ENCODE data around the gene SHROOM3. TPM values are rescaled to one million over a fixed set of nuclear protein-coding genes. Genes with fewer than 3 reads are reported as not detected.

Gene SHROOM3
- total RNA-seq, 1 donor from 2014 or later = 192 TPM

DNA sequence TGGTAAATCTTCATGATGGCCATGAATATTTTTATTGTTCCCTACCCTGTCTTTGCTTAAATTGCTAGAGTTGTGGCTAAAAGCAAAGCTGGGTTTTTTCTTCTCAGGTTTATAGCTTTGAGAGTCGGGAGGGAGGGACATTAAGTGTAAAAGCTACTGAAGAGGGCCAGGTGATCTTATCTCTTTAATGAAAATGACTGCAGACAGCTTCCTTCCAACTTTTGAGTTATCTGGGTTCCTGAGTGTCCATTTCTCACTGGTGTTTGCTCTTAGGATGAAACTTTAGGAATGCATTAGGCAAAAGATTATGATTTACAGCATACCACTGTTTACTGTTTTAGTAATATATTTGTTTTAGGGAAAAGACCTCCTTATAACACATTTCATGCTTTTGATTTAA lies 187.7 kb downstream of the SHROOM3 start:
- Histone ChIP-seq H3K27ac (peak overlapping the region; percentile 84 to 86), H3K27me3 (no peaks in the 10 kb centered on the region), H3K4me1 (peaks cover 14 to 50% of the 10 kb centered on the region in 2 donors), H3K36me3 (no peaks in the 10 kb centered on the region), H3K4me3 (peak overlapping the region in 1 of 2 donors; percentile 34), H3K9me3 (no peaks in the 10 kb centered on the region)
- no peak for DNase-seq (ENCODE audit: low spot score in 2 of 2)
- intact Hi-C loops (cut with DNase I) = loop anchor here (1.0 to 5.0 kb wide), 3 partner anchors 8 to 115 kb away; no protein-coding TSS in a partner anchor
- TF ChIP-seq, protein P1, sequence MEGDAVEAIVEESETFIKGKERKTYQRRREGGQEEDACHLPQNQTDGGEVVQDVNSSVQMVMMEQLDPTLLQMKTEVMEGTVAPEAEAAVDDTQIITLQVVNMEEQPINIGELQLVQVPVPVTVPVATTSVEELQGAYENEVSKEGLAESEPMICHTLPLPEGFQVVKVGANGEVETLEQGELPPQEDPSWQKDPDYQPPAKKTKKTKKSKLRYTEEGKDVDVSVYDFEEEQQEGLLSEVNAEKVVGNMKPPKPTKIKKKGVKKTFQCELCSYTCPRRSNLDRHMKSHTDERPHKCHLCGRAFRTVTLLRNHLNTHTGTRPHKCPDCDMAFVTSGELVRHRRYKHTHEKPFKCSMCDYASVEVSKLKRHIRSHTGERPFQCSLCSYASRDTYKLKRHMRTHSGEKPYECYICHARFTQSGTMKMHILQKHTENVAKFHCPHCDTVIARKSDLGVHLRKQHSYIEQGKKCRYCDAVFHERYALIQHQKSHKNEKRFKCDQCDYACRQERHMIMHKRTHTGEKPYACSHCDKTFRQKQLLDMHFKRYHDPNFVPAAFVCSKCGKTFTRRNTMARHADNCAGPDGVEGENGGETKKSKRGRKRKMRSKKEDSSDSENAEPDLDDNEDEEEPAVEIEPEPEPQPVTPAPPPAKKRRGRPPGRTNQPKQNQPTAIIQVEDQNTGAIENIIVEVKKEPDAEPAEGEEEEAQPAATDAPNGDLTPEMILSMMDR (IDR thresholded peaks at IDR 0.05) = no peak

DNA sequence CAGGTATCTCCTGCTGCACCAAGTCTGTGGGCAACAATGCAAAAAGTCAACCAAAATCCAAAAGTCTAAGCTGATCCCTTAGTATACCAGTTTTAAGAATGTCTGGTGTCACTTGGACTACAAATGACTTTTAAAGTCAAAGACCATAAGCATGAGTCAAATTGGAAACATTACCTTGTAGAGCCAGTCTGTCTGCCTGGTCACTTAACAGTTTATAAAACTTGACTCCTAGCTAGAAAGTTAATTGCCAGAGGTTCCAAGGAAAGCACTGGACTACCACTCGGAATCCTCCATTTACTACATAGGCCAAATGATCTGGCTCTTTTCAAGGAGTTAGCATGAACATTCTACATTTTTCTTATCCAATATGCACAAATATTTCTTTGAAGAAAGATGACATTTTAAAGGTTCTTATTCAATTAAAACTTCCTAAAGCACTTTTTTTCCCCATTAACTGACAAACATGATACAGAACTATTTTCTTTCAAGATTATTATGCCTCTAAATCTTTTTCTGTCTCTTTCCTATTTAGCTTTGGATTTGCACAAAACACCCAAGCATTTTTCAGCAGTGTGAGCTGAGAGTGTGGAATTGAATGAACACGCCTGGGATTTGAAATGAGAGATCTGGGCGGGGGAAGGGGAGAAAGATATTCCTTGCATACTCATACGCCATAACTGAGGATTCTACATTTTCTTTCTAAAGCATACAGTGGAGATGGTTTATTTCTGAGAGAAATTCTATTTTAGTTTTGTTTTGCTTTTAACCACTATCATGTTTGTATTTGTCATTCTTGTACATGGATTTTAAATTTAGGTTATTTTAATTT lies 188.4 kb downstream of the SHROOM3 start:
- Histone ChIP-seq H3K27ac (peak overlapping the region; percentile 84 to 86), H3K4me1 (peaks cover 14 to 50% of the 10 kb centered on the region in 2 donors), H3K27me3 (no peaks in the 10 kb centered on the region), H3K9me3 (no peaks in the 10 kb centered on the region), H3K36me3 (no peaks in the 10 kb centered on the region), H3K4me3 (peak overlapping the region in 1 of 2 donors; percentile 34)
- no peak for DNase-seq (ENCODE audit: low spot score in 2 of 2)
- TF ChIP-seq, protein P1 (IDR thresholded peaks at IDR 0.05) = no peak
- intact Hi-C loops (cut with DNase I) = loop anchor here (5.0 kb wide), 2 partner anchors 36 to 114 kb away; no protein-coding TSS in a partner anchor

DNA sequence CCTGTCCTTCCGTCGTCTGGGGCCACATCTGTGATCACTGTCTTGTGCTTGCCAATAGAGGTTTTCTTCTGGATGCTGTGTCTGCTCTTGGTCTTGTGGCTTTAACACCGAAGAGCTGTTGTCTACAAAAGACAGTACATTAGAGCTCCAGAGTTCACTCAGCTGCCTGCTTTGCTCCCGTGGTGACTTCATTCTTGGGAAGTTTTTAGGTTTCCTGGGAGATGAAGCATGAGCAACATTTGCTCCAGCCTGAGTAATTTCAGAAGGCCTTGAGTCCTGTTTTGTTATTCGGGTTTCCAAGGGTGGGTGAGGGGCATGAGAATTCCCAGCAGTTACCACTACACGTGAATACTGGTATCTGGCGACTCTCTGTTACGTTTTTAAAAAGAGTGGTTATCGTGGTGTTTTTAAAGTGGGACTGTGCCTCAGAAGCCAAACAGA lies 189.2 kb downstream of the SHROOM3 start:
- Histone ChIP-seq H3K36me3 (peaks cover 0 to 2% of the 10 kb centered on the region in 2 donors), H3K4me1 (peaks cover 15 to 50% of the 10 kb centered on the region in 2 donors), H3K4me3 (peak overlapping the region in 1 of 2 donors; percentile 34), H3K27me3 (no peaks in the 10 kb centered on the region), H3K27ac (peak overlapping the region; percentile 84 to 86), H3K9me3 (no peaks in the 10 kb centered on the region)
- TF ChIP-seq, protein P1 (IDR thresholded peaks at IDR 0.05) = no peak
- peak; percentile 30 to 92 for DNase-seq (ENCODE audit: low spot score in 2 of 2)
- intact Hi-C loops (cut with DNase I) = loop anchor here (5.0 kb wide), 2 partner anchors 37 to 113 kb away; no protein-coding TSS in a partner anchor

DNA sequence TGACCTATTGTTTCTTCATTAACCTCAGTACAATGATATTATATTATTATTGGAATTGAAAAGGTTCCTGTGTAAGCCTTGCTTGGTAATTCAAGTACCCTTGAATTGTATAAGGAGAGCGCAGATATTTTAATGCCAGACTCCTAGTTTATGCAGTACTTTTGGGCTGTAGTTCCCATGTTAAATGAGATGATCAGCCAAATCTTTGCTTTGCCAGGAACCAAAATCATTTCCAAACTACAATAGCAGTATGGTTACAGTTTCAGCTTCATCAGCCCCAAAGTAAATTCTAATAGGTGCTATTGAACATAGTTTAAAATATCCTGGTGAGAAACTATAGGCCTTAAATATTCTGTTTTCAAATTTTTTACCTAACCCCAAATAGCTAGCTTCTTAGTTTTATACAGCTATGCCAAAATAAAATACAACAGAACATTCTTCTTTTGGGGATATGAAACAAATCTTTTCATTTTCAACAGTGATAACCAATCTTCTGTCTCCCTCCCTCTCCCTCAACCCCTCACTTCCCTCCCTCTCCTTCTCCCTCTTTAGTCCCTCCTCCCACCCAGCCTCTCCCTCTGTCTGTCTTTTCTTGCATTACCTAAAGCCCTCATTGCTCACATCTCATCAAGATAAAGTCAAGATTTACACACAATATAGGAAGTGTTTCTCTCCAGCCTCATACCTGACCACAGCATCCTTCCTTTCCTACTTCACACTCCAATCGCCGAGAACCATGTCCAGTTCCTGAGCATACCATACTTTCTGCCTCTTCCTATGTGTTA lies 190.1 kb downstream of the SHROOM3 start:
- H3K4me1 ChIP-seq = peaks cover 17 to 50% of the 10 kb centered on the region in 2 donors
- H3K36me3 ChIP-seq = peaks cover 0 to 5% of the 10 kb centered on the region in 2 donors
- intact Hi-C loops (cut with DNase I) = loop anchor here (5.0 kb wide), 2 partner anchors 38 to 112 kb away; no protein-coding TSS in a partner anchor
- peak overlapping the region; percentile 84 to 86 for H3K27ac ChIP-seq
- peak overlapping the region in 1 of 2 donors; percentile 8 for H3K4me3 ChIP-seq
- TF ChIP-seq, protein P1 (IDR thresholded peaks at IDR 0.05) = no peak
- no peaks in the 10 kb centered on the region for H3K9me3 ChIP-seq
- no peaks in the 10 kb centered on the region for H3K27me3 ChIP-seq
- no peak for DNase-seq (ENCODE audit: low spot score in 2 of 2)

DNA sequence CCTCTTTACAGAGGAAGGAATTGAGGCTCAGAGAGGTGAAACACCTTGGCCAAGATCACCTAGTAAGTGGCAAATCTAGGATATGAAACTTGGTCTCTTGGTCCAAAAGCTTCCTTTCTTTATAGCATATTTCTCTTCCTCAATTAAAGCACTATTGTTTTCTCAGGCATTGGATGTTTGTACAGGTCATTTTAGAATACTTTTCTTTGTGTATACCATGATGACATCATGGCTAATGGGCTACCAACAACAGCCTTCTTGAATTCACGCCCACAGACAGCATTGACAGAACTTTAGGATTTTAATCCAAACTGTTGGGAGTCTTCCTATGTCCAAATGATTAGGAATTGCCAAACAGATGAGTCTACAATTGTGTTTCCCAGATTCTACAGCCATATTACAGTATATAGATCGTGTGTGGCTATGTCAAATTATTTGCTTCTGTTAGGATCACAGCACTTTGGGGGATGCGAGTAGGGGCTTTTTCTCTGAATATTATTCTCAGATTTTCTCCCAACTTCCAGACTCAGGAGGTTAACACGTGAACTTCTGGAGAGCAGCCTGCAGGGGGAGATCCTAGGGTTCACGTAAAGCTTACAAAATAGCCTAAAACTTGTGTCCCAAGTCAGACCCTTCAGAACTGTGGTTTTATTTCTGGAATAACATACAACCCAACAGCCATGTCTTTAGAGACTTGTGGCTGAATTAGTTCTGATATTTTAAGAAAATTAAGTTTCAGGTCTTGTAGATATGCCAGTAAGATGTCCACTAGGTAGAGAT lies 191.8 kb downstream of the SHROOM3 start:
- no peak for DNase-seq (ENCODE audit: low spot score in 2 of 2)
- intact Hi-C loops (cut with DNase I) = no loop called here
- Histone ChIP-seq H3K27ac (peak overlapping the region; percentile 84 to 86), H3K4me3 (no peak overlapping the region), H3K9me3 (no peaks in the 10 kb centered on the region), H3K36me3 (peaks cover 0 to 5% of the 10 kb centered on the region in 2 donors), H3K27me3 (no peaks in the 10 kb centered on the region), H3K4me1 (peaks cover 17 to 40% of the 10 kb centered on the region in 2 donors)
- TF ChIP-seq, protein P1 (IDR thresholded peaks at IDR 0.05) = no peak

All from ascending aorta (tissue), 2 donors.